GM18858 (cell line): Measurements from ENCODE around the gene TRIM43B.
"Not testable (repeated sequence)": the region's sequence is repeated elsewhere in the genome, so short reads cannot be mapped to it uniquely, and the experiment has no call there.

Source experiments
- ATAC-seq: cut with Tn5 transposase; IDR thresholded peaks from one replicate; pipeline ENCODE4 v1.9.1; 2021; ENCODE audit not compliant: unreplicated experiment

TRIM43B gene

GRCh38 chr2:95434507-95435076 is 50.0 kb downstream of the TRIM43B start:
- not testable (repeated sequence) for ATAC-seq

- not testable (repeated sequence) for ATAC-seq
Measured at GRCh38 chr2:95433973-95434372, 50.6 kb downstream of the TRIM43B start.

GRCh38 chr2:95433373-95433772 is 51.2 kb downstream of the TRIM43B start:
- ATAC-seq, result not testable (repeated sequence)

GRCh38 chr2:95429748-95430467 is 54.6 kb downstream of the TRIM43B start:
- ATAC-seq, result not testable (repeated sequence)

- ATAC-seq, result not testable (repeated sequence)
Measured at GRCh38 chr2:95427196-95427867, 57.2 kb downstream of the TRIM43B start.
